ENCODE results near the gene SCGB1D2.

Gene SCGB1D2

GRCh38 chr11:62260261-62260953 lies 18.4 kb downstream of the SCGB1D2 start:
- DNase-seq (ENCODE audit: low read depth in 2 of 2): no peak

GRCh38 chr11:62264004-62264403 lies 22.0 kb downstream of the SCGB1D2 start:
- DNase-seq (ENCODE audit: low read depth in 2 of 2): no peak

GRCh38 chr11:62266558-62266957 lies 24.5 kb downstream of the SCGB1D2 start:
- DNase-seq (ENCODE audit: low read depth in 2 of 2): peak in 1 of 2 donors; percentile 7

GRCh38 chr11:62267050-62267449 lies 25.0 kb downstream of the SCGB1D2 start:
- no peak for DNase-seq (ENCODE audit: low read depth in 2 of 2)

- DNase-seq (ENCODE audit: low read depth in 2 of 2): no peak
Observed at GRCh38 chr11:62267576-62267975, 25.5 kb downstream of the SCGB1D2 start.

- no peak for DNase-seq (ENCODE audit: low read depth in 2 of 2)
Observed at GRCh38 chr11:62269654-62270278, 27.7 kb downstream of the SCGB1D2 start, which contains the start of gene SCGB2A2. TSS of gene SCGB2A2 (plus strand) at chr11:62270158. CDS start at chr11:62270217, 59 bp downstream.

GRCh38 chr11:62273284-62273683 lies 31.2 kb downstream of the SCGB1D2 start:
- no peak for DNase-seq (ENCODE audit: low read depth in 2 of 2)

- DNase-seq (ENCODE audit: low read depth in 2 of 2): no peak
Observed at GRCh38 chr11:62273789-62274275, 31.8 kb downstream of the SCGB1D2 start.

GRCh38 chr11:62280452-62280851 lies 38.4 kb downstream of the SCGB1D2 start:
- DNase-seq (ENCODE audit: low read depth in 2 of 2): no peak
